HG02870 (cell line): ENCODE data around the gene FNDC10.
"Not testable (repeated sequence)": the region's sequence is repeated elsewhere in the genome, so short reads cannot be mapped to it uniquely, and the experiment has no call there.

Source experiments
- ATAC-seq: cut with Tn5 transposase; IDR thresholded peaks from one replicate; pipeline ENCODE4 v1.9.1; 2021; ENCODE audit warnings: mild to moderate bottlenecking, moderate library complexity; ENCODE audit not compliant: unreplicated experiment

The FNDC10 gene

DNA sequence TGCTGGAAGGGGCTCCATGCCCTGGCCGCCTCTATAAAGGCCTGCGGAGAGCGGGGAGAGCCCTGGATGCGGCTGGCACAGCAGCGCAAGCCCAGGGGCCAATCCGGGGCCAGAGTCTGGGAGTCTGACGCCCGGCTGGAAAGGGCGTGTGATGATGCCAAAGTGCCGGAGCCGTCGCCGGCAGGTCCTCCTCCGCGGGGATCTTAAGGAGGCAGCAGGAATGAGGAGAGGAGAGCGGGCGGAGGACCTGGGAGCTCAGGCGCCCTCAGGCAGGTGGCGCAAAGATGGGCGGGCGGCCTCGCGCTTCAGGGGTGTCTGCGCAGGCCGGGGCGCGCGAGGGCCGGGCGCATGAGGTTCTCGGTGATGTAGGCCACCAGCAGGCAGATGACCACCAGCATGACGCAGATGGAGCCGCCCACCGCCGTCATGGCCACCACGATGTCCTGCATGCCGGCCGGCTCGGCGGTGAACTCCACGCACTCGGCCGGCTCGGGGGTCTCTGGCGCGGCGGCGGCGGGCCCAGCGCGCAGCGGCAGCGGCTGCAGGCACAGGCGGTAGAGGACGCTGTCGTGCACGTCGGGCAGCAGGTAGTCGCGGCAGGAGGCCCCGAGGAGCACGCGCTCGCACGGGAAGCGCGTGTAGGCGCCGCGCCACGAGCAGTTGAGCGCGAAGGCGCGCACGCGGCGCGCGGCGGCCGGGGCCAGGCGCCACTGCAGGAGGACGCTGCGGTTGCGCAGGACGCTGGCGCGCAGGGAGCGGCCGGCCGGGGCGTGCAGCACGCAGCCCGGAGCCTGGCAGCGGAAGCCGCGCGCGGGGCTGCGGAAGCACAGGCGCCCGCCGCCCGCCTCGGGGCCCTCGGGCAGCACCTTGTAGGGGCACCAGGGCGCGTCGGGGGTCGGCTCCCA lies 653 bp downstream of the FNDC10 start:
- ATAC-seq: no peak

DNA sequence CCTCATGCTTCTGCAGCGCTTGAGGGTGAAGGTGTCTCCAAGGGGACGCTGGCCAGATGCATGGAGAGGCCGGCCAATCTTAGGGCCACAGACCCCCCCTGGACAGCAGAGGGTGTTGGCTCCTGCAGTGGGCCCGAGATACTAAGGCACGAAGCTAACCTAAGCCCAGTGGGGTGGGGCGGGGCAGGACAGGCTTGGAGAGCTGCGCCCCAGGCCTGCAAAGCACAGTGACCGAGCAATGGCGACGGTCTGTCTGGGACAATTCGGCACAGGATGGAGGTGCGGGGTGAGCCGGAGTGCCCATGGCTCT lies 1.3 kb downstream of the FNDC10 start:
- no peak for ATAC-seq

DNA sequence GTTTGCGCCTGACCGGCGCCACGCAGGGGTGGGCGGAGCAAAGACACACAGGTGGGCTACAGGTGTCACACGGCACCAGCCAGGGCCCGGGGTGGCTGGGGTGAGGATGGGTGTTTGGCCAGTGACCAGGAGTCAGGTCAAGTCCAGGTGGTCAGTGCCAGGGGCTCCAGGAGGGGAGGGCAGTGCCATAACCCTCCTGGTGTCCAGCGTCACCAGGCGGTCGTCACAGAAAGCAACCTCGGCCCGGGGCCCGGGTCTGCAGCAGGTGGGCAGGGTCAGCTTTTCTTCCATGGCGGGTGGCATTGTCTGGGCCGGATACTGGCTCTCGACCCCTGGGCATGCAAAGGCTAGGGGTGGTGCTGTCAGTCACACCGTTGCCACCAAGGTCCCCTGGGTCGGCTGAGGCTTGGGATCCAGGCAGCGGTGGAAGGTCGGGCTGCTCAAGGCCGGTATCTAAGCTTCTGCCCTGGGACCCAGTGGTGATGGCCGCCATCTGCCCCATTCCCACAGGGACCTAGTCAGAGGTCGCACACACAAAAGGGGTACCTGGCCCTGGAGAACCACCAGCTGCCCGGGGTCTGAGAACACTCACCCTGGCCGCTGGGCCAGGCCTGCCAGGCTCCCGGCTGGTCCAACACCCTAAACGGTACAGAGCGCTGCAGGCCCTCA lies 1.8 kb downstream of the FNDC10 start:
- ATAC-seq: no peak

DNA sequence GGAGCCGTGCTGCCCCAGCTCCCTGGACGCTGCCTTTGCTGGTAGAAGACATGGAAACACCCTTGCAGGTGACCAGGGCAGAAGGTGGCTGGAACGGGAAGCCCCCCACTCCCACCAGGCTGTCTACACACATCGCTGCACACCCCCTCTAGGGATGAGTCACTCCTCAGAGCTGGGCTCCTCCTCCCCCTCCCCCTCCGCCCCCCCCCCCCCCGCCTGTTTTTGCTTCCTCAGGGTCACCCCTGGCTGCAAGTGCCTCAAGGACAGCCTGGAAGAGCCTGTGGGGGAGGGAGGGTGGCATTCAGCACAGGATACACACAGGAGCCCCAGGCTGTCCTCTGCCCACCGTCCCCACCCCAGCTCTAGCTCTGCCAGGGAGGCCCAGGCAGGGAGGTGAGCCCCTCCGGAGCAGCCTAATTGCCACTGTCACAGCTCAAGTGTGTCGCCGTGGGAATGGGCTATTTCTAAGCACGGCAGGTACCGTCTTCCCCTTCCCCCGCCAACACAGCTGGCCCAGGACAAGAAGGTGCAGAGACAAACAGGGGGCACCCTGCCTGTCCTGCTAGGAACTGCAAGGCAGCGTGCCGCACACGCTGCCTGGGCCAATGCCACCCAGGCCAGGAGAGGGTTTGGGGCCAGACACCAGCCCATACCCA lies 2.5 kb downstream of the FNDC10 start:
- ATAC-seq: no peak

- no peak for ATAC-seq
Observed at GRCh38 chr1:1596493-1597274, 3.3 kb downstream of the FNDC10 start.

DNA sequence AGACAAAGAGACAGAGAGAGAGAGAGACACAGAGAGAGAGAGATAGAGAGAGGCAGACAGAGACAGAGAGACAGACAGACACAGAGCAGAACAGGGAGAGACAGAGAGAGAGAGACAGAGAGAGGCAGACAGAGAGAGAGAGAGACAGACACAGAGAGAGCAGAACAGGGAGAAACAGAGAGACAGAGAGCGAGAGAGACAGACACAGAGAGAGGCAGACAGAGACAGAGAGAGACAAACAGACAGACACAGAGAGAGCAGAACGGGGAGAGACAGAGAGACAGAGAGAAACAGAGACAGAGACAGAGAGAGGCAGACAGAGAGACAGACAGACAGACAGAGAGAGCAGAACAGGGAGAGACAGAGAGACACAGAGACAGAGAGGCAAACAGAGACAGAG lies 4.6 kb downstream of the FNDC10 start:
- ATAC-seq: not testable (repeated sequence)

DNA sequence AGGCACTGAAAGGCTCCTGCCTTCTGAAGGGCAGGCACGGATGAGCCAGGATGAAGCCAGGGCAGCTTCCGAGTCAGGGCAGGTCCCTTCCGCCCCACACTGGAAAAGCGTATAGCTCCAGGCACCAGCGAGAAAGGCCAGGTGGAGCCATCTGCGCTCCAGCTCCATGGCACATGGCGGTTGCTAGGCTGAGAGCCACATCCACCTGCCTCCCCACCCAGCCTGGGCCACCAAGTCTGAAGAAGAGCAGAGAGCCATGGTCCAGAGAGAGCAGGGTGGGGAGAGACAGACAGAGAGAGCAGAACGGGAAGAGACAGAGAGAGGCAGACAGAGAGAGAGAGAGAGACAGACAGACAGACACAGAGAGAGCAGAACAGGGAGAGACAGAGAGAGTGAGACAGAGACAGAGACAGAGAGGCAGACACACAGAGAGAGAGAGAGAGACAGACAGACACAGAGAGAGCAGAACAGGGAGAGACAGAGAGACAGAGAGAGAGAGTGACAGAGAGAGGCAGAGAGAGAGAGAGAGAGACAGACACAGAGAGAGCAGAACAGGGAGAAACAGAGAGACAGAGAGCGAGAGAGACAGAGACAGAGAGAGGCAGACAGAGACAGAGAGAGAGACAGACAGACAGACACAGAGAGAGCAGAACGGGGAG lies 5.2 kb downstream of the FNDC10 start:
- ATAC-seq: no peak

DNA sequence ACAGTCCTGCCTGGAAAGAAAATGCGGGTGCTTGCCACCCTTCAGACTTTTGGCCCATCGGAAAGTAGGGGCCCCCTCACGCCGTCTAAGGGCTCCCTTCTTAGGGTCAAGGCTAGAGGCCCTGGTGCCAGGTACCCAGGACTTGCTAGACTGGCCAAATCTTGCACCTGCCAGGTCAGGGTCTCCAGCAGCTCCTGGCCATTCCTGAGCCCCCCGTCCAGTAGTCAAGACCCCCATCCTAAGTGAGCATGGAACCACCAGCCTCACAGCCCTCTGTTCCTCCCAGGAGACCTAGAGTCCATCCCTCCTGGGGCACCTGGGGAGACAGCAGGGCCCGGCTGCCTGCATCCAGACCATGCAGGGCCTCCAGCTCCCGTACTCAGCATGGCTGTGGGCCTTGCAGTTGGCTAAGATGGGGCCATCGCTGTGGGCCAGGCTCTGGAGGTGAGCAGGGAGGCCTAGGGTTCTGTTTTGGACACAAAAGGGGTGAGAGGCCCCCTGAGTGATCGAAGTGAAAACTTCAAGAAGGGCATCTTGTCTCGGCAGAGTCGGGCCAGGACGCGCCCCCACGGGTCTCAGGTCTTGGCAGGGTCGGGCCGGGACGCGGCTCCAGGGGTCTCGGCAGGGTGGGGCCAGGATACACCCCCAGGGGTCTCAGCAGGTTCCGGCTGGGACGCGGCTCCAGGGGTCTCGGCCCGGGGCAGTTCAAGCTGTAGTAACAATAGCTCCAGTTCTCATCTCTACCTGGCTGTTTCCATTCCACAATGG lies 5.9 kb downstream of the FNDC10 start:
- no peak for ATAC-seq

DNA sequence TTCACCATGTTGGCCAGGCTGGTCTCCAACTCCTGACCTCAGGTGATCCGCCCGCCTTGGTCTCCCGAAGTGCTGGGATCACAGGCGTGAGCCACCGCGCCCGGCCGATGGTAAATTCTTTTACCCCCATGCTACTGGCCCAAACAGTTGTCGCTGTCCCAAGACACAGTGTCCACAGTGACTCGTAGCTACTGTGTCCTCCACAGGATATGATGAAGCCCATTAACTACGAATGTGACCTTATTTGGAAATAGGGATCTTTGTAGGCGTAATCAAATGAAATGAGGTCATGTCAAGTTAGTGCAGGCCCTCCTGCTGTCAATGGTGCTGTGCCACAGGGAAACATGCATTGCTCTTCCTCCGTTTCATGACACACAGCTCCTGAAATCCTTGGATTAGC lies 8.5 kb downstream of the FNDC10 start:
- no peak for ATAC-seq

DNA sequence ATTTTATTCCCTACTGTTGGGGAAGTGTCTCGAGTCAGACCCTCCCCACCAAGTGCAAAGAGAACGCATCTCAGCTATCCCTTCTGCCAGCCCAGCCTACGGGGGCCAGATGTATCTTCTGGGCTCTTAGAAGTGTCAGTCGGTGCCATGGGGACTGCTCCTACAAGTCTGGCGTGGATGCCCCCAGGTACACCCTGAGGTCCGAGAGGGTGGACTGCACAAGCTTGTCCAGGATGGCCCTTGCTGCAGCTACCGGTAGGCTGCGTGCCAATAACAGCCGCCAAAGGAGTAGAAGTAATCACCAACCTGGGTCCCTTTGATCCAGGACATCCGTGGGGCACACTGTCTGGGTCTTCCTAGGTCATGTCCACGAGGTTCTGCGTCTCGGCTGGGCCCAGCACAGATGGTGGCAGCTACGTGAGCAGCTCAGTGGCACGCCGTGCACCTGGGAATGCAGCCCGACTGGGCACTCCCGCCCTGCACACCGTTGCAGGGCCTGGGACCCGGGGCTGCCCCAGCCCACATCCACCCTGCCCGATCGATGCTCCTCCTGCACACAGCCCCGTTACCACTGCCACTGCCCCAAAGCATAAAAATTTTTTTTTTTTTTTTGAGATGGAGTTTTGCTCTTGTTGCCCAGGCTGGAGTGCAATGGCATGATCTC lies 16.5 kb downstream of the FNDC10 start:
- no peak for ATAC-seq

DNA sequence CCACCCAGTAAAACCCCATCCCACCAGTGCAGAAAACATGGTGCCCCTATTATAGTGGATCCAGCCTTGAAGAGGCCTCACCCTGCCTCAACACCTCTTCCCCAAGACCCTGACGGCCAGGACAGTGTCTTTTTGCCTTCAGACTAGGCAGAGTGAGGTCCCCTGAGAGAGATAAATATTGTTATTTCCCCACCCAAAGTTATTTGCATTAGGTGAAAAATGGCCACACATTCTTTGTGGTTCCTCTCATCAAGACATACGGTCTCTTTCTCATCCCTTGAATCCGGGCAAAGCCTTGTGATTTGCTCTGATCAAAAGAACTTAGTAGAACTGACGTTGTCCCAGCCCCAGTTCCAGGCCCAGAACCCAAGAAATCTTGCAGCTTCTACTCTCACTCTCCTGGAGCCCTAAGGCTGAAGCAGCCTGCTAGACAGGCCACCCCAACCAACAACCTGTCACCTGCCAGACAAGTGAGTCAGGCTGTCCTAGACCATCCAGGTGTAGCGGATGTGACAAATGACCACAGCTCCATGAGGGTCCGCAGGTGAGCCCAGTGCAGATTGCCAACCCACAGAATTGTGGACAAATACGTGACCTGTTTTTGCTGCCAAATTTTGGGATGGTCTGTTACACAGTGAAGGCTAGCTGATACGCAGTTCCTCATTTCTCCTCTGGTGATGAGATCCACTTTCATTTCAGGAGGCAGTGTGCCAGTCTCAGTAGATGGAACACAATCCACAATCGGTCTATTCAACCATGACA lies 17.2 kb downstream of the FNDC10 start:
- no peak for ATAC-seq

DNA sequence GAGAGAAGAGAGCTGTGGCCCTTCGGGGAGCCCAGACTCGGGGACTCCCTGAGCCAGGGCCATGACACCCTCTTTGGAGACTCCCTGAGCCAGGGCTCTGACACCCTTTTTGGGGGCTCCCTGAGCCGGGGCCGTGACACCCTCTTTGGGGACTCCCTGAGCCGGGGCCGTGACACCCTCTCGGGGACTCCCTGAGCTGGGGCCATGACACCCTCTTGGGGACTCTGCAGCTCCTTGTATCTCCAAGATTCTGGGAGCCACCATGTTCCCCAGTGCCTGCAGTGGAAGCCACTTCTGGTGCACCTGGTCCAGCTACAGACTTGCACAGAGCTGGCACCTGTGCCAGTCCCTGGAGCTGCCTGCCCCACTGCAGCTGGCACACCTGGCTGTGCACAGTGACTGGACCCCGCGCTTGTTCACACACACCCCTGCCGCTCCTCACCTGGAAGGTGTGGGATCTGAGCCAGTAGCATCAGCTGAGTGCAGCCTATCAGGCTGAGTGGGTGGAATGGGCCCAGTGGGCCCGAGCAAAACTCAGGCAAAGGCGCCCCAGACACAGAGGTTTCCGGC lies 21.5 kb downstream of the FNDC10 start:
- ATAC-seq: no peak

- ATAC-seq: no peak
Observed at GRCh38 chr1:1577367-1578011, 22.4 kb downstream of the FNDC10 start.

DNA sequence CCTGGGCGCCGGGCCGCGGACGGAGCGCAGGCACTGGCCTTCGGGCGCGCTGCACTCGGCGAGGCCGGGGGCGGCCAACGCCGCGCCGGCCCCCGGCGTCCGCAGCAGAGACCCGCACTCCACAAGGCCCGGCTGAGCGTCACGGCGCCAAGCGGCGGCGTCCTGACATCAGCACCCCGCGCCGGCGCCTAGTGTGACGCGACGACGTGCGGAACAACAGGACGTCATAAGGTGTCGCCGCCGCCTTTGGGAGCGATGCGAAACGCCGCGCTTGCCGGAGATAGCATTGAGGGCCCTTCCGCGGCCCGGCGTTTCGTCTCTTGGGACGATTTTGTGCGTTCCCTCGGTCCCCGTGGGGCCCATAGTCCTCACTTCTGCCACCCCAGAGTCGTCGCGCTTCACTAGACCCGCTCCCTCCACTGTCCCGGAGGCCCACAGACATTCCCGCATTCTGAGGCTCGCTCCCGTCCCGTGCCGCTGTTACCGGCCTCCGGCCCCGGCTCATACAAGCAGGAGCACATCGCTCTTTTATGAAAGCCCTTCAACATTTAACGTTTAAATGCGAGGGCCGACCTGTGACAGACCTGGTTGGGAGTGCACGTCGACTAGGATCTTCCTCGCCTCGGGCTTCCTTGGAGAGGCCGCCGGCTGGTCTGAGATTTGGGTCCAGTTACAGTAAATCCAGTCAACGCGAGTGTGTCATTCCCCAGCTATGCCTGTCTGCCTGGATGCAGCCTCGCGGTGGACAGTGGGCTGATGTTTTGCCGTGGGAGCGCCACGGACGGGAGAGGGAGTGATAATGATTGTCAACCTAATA lies 25.0 kb downstream of the FNDC10 start, which contains the start of gene SSU72:
Gene SSU72 (minus strand): TSS at position 143 of the 817 bp plus-strand sequence. CDS start 306 bp downstream, outside the sequence.
- ATAC-seq: peak; percentile 76

DNA sequence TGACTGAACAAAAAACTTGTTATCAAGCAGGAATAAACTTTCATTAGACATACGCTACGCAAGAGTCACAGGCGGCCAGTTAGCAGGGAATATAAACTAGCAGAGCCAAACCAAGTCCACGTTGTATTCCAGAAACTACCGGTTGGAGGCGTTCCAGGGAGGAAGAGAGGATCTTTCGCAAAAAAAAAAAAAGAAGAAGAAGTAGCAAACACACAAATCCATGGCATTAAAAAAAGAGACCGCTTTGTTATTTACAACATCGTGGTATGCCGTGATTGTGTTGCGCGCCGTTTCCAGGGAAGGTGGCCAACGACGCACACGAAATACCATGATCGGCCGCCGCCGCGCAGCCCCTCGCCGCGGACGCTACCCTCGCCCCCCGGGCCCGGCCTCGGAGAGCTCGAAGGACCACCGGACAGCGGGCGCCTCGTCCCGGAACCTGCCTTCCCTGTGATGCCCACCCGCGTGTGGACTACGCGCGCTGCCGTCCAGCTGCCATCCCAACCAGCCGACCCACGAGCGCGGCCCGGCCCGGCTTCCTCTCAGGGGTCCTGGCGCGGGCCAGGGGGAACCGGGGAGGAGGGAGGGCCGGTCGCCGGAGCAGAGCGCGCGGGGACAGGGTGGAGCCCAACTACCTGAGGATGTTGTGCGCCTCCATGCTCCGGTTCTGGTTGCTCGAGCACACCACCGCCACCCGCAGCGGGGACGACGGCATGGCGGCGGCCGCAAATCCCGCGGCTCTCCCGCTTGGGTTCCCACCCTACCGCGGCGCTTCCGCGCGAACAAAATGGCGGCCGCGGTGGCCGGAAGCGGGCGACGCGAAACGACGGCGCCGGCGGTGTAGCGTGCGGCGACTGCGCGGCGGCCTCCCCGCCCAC lies 25.9 kb downstream of the FNDC10 start:
- peak; percentile 70 for ATAC-seq

DNA sequence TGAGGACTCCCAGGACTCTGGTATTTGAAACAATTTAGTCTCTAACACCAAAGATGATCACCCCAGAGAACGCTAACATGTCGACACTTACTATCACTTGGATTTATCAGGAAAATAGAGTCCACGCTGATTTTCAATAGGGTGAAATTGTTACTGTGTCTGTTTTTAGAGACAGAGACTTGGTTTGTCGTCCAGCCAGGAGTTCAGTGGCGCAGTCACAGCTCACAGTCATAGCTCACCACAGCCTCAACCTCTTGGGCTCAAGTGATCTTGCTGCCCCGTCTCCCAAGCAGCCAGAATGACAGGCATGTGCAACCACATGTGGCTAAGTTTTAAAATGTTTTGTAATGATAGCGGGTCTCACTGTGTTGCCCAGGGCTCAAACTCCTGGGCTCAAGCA lies 30.6 kb downstream of the FNDC10 start:
- no peak for ATAC-seq
